Inflammatory macrophage (primary cell): ENCODE data around the gene THRB.

Experiments used
- DNase-seq, 2 donors: peaks; one replicate each; pipeline ENCODE4 v3.0.0-alpha.2; 2020 to 2022

Gene THRB

DNA sequence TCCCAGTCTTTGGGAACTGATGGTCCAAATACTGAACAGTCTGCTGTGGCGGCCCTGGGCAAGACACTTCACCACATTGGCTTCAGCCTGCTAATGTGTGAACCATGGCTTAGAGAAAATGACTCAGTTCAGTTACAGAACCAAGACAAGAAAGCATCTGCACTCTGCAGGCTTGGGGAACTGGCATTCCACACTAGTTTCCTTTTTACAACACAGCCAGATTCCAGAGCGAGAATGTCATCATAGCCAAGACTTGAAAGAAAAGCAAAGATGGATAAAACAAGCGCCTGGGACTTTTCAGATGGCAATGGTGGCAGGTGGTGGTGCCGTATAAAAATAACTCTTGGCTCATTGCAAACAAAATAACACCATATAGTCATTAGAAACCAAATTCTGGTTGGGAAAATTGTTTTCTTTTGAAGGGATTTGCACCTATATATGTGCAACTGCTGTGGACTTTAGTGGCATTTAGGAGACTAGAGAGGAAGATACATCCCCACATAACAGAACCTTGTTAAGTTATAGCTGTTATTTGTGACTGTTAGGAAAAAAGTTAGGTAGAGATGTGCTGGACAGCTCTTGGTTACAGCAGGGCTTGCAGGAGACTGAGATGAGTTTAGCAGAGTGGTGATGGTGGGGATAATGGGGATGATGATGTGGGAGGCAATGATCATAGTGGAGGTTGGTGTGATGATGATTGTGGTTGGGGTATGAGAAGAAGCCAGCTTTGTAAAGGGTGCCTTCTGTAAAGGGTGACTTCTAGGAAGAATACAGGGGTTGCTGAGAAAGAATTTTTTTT is 273.6 kb downstream of the THRB start:
- no peak for DNase-seq

DNA sequence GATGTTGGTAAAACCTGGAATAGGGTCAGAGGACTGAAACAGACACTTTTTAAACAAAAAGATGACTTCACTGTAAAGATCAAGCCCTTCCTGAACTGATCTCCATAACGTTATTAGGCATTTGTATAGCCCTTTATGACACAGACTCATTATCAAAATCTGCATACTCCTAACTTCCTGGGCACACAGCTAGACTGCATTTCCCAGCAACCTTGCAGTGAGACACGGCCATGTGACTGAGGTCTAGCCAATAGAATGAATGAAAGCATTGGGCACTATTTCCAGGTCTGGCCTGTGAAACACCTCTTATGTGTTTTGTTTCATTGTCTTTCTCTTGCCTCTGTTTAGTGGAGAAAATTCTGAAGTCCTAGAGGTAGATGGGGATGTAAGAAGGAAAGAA is 279.1 kb downstream of the THRB start:
- no peak for DNase-seq

DNA sequence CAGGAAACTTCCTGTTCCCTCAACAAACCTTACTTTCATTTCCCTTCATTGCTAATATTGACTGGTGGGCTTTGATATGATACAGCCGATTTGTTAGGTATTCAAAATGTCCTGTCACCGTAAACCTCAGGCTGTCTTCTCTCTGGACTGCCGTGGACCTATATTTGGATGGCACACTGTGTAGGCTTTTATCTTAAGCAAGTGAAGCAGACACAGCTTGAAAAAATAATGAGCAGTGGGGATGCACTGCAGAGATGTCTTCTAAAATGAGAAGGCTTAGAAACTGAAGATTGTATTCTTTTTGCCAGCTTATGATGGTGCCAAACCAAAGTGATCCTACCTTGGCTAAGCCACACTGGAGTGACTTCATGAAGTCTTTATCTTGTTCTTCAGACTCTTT is 283.3 kb downstream of the THRB start:
- no peak for DNase-seq

DNA sequence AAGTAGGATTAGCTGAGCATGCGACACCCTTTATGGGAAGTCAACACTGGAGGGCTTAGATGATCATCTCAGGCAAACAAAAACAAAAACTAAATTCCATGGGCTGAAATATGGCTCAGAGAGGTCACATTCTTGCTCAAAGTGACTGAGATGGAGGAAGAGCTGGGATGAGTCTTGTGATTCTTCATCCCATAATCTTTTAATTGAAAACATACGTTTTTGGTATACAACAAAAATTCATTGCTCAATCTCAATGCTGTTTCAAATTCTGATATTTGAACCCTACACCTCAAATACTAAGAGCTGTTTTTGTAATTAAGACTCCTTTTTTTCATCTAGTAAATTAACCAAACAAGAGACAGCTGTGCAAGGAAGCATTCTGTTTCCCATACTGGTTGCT is 292.6 kb downstream of the THRB start:
- no peak for DNase-seq

DNA sequence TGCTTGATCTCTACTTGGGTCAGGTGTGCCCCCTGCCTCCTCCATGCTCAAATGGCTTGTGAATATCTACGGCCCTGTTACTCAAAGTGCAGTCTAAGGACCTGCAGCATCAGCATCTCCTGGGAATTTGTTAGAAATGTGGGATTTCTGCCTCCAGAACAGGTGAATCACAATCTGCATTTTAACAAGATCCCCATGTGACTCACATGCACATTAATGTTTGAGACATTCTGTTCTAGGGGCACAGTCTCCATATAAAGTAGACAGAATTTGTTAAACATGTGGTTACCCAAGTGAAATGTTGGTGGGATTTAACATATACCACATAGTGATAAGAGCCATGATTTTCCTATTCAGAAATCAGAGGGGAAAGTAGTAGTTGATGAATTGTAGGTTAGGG is 293.3 kb downstream of the THRB start:
- no peak for DNase-seq

DNA sequence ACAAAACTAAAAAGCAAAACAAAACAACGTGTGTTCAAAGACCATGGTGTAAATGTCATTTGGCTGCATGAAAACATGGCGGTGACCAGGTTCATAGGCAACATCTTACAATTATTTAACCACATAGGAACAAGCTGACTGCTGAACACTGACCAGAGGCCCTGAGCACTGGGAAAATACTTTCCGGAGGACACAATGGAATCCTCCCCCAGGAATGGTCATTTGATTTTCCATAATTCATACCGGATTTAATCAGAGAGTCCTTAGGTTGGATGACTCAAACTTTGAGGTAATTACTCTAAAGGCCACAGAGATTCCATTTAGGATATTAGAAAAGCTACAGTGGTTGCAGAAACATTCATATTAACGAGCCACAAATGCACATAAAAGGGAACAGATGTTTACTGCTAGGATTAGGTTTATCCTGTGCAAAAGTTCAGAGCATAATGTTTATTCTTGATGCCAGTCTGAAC is 294.8 kb downstream of the THRB start:
- no peak for DNase-seq

DNA sequence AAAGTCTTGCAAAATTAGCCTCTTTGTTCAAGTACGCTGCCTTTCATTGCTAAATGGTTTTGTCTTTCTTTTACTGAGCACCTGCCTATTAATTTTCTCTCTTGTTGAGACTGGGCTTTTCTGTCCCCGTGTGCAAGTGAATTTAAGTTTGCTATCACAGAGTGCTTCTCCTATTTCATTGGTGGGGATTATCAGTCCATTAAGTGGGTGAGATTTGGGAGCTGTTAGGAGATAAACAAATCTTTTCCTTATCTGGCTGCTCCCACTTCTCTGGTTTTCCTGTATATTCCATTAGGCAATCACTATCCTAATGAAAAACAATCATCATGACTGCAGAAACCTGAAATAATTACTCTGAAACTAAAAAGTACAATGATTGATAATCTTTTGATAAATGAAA is 295.4 kb downstream of the THRB start:
- DNase-seq: no peak

DNA sequence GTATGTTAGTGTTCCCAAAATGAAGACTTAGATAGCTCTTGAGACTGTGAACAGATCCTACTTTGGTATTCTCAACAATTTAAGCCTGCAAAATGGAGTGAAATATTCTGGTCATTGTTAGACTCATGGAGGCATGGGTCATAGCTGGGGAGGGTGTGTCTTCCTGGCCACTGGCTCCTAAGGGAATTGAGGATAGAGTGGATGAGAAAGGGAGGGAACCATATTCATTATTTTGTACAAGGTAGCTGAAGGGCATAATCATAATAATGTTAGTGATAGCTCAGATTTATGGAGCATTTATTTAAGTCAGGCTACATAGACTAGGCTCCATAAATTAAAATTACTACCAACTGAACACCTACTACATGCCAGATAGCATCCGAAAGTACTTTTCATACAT is 295.9 kb downstream of the THRB start:
- DNase-seq: no peak

DNA sequence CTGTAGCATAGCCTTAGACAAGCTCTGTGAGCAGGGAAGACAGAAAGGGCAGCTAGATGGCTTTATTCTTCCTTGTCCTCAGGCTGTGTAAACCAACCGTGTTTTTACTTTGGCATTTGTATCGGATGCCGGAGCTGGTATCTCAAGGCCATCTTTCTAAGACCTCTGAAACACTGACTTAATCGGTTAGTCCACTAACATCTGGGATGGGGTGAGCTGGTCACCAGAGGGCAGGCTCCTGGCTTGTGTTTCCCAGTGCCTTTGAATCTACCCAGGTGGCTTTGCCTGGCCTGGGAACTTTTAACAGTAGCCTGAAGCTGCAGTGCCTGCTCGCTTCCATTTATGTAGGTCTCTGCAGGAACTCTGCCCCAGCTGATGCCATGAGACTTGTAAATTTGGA is 296.8 kb downstream of the THRB start:
- DNase-seq: no peak

DNA sequence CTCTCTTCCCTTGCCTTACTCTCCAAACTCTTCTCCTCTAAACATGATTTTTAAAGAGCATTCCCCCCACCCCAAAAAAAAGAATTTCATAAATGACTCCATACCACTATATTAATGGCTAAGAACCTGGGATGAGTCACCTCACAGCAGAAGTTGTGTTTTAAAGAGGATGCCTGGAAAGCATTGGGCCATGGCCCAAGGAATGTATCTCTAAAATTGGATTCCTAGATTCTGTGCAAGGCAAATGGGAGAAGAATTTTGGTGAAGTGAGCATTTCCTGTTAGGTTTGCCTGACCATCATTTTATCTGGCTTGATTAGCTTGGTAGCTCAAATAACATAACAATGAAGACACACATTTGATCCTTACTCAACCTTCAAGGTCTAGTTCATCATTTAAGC is 298.1 kb downstream of the THRB start:
- no peak for DNase-seq

DNA sequence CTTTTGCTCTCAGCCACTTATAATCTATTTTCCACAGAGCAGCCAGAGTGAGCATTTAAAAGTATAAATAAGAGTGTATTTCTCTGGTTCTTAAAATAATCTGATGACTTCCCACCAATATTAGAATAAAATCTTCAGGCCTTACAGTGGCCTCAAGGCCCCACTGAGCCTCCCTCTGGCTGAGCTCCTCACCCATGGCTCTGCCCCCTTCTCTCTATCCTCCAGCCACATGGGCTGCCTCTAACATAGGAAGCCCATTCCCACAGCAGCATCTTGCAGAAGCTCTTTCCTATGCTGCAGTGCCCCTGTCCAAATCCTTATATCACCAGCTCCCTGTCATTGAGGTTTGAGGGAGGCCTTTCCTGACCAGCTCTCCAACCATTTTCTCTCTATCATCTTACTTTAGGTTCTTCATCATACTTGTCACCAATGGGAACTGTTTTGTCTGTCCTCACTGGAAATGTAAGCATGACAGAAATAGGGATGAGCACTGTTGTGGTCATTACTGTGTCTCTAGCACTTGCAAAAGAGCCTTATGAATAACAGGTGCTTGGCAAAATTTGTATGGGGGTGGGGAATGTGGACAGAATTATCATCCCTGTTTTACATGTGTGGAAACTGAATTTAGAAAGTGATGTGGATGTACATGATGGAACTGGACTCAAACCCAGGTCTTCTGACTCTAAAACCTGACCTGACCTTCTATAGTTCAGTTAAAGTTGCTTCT is 299.0 kb downstream of the THRB start:
- DNase-seq: no peak

DNA sequence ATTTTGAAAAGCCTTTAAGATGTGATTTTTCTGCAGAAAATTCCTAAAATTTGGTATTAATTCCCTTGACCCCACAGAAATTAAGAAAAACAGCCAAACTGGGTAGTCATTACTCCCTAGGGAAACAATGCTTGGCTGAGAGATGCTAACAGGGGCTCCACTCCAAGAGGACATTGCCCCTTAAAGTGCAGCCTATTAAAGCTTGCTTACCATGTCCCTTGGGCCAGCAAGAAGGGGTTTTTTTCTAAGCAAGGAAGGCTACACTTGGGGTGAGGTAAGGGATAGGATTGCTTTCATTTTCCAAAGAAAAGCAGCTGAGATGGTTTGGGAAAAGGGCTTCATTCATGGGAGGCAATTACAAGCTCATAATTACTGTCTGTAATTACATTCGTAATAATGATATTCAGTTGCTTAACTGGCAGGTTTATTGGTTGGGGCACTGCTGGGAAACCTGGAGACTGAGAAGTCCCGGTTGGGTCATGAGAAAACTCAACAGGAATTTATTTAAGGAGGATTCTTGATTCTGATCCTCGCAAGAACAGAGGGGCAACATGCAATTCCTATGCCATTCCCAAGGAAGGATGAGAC is 302.1 kb downstream of the THRB start:
- no peak for DNase-seq

DNA sequence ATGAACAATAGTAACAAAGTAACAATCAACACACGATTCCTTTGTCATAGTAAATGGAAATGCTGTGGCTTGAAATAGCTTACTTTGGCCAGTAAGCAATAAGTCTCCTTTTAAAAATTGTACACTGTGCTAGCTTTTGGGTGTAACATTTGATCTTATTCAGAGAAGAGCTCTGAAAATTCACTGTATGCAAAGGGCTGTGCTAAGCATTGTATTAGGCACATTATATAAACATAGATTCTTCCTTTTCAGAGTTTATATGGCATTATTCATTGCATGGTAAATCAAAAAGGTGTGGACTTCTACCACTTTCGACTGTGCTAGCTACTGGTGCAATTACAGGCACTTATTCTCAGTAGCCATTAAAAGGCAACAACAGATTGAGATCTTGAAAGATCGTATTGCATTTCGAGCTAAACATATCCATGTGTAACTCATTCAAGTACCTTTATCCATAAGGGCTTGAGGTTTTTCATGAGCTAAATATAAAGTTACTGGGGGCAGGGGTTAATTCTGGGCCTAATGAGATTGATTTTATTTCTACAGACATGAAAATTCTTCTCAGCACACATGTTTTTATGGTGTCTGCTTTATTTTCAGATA is 302.7 kb downstream of the THRB start:
- no peak for DNase-seq

DNA sequence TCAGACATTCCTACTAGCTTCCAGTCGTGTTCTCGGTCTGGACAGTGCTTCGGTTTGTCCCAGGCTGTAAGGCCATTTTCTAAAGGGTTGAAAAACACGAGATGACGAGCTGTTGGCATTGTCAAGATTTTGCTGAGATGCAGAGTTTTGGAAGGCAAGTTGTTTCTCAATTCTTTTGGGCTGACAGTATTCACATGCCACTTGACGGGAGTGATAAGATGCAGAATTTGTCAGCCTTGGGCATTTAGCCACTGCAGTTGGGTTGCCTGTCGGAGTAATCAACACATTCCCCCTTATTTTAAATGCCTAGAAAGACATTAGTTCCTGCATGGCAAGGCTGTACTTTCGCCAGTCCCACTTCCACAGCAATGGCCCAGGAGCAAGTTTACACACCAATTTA is 304.4 kb downstream of the THRB start:
- DNase-seq: no peak

DNA sequence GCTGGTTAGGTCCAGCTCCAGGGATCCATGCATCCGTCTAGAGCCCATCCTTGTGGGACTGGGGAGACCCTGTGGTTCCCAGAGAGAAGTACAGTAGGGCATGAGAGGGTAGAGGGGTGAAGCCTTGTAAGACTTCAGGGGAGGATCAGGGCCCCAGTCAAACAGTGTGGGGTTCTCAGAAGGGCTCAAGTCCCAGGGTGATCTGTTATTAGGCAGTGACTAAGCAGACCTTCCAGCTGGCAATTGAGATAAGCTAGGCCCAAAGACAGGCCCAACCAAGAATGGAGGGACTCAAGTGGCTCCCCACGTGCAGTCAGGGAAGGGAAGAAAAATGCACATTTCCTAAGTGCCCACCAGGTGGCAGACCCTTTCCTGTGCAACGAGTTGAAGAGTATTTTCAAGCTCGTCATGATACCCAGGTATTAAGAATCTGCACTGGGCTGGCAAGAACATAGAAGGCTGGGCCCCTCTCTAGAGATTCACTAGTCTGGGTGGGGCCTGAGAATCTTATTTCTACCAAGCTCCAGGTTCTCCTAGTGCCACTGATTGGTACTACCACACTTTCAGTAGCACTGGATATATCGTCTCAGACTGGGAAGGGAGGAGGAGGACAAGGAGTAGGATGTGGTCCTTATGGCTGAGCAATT is 308.8 kb downstream of the THRB start:
- DNase-seq: peak; percentile 20 to 40

DNA sequence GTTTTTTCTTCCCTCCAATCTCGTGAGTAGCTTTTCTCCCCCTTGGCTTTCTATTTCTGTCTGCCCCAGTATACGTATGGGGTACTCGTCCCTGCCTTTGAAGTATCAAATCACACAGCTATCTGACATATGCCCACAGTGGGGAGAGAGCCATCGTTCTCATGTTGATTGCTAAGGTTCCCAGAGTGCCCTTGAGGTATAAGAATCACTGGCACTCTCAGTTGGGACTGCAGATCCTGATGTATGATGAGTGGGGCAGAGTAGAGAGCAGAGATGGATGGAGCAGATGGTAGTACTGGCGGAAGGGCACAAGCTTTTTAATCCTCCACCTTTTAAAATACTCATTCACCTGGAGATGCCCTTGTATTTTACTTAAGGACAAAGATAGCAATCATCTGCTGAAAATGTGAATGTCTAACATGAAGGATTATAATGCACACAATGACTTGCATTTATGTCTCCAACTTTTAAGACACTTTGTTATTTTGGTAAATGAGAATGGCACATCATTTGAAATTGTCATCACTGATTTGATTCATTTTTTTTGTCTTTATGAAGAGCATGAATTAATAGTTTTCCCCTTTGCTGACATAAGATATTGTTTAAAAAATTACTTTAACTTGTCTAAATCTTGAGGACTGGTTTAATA is 310.0 kb downstream of the THRB start:
- no peak for DNase-seq

DNA sequence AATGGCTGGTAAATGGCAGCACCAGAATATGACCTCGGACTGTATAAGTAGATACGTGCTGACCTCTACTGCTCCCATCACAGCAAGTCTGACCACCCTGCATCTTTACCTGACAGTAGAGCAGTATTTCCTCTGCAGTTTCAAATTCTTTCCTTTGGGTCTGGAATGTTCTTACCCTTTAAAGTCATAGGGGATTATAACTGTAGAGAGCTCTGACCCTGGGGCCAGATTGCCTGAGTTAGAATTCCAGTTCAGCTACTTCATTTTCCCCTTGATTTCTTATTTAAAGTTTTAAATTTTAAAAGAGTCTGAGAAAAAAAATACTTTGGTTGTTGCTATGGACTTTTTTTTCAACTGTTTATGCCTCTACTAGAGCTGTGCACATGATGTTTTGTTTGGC is 311.9 kb downstream of the THRB start:
- no peak for DNase-seq

DNA sequence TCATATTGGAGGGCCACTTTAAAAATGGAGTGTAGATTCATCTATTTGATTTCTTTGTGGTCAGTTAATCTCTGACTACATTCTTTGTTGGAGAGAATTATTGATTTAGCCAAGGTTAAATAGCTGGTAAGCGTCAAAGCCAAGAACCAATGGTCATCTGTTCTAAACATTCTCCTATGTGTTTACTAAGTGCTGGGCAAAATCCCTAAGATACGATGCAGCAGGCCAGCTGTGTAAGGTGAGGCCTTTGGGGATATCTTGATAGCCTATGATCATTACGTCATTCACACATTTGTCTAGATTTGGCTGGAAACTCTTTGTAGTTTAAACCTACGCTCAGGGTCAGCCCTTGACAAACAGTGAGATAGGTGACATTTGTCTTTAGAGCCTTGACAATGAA is 313.4 kb downstream of the THRB start:
- DNase-seq: no peak

DNA sequence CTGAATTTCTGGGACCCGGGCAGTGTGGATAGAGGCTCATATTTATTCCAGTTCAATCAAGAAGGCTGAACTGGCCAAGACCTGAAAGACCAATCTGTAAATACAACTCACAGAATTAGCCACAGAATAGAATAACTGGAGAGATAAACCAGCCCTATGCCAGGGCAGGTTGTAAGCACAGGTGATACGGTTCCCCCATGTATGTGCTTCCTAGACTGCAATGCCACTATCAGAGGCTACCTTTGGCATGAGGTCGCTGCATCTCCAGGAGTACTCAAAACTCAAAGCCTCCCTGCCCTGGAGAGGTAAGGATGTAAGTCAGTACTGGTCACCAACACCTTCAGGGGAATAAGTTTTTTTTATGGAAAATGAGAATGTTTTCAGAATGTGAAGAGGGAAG is 314.0 kb downstream of the THRB start:
- no peak for DNase-seq

DNA sequence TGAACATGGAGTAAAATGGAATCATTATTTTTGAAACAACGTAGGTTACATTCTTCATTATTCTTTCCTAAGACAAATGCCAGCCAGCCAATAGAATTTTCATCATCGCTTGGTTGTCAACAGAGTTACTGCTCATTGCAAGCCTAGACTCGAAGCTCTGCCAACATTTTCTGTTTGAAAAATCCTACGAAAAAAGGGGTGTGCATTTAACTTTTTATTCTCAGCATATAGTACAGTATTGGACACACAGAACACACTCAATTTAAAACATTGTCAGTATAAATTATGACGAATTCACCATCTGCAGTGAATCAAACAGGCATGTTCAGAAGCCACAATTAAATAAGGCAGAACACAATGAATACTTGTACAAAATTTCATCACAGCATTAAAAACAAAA is 317.4 kb downstream of the THRB start:
- no peak for DNase-seq

DNA sequence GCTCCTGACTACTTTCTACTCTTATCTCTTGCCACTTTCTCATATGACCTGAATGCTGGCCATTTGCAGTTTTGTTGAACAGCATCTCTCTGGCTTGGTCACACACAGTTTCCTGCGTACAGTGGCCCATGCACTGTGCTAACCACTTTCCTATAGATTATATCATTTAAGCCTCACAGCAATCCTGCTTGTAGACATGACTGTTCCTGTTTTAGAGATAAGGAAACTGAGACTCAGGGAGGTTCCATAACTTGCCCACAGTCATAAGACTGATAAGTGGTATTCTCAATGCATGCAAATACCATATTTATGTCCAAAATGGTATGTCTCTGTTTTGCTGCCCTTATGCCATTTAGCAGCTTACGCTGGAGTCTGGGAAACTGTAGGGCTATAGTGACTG is 320.0 kb downstream of the THRB start:
- no peak for DNase-seq

DNA sequence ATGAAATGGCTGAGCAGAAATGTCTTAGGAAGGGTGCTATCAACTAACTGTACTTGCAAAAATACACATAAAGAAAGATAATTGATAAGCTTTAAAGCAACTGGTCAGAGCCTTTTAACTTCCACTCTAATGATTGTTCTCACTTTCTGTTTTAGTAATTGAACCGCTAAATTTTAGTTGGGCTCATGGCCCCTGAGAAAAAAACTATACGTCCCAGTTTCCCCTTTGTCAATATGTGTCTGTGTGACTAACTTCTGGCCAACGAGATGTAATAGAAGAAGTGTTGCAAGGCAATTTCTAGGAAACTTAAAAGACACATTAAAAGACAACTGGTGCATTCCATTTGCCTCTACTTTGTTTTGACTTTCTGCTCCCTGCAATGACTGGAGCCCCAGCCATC is 325.7 kb downstream of the THRB start:
- DNase-seq: no peak

DNA sequence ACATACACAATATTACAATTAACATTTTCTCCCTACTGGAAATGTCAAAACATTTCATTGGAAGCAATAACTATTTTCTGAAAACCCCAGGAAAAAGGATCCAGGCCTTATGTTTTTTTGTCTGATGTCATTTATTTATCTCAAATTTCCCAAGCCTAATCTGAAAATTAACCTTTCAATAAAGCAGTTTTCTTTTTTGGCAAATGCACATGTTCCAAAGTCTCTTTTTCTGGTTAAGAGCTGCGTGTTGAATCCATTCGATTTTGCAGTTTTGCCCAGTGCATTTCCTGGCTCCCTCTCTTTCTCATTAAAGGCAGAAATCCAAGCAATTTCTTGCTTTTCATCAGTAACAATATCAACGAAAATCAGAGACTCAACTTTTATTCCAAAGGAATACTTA is 327.2 kb downstream of the THRB start:
- no peak for DNase-seq
